ENCODE measurements around the gene ITGA3.

- TF ChIP-seq, protein P1, sequence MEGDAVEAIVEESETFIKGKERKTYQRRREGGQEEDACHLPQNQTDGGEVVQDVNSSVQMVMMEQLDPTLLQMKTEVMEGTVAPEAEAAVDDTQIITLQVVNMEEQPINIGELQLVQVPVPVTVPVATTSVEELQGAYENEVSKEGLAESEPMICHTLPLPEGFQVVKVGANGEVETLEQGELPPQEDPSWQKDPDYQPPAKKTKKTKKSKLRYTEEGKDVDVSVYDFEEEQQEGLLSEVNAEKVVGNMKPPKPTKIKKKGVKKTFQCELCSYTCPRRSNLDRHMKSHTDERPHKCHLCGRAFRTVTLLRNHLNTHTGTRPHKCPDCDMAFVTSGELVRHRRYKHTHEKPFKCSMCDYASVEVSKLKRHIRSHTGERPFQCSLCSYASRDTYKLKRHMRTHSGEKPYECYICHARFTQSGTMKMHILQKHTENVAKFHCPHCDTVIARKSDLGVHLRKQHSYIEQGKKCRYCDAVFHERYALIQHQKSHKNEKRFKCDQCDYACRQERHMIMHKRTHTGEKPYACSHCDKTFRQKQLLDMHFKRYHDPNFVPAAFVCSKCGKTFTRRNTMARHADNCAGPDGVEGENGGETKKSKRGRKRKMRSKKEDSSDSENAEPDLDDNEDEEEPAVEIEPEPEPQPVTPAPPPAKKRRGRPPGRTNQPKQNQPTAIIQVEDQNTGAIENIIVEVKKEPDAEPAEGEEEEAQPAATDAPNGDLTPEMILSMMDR (conservative IDR thresholded peaks at IDR 0.05; ENCODE audit: low read depth, low read length): no peak
- no peak for TF ChIP-seq EZH2 (IDR thresholded peaks at IDR 0.05; ENCODE audit: borderline replicate concordance, low read depth, low read length, poor library complexity, severe bottlenecking)
Observed at GRCh38 chr17:50034498-50035364, 21.2 kb upstream of the ITGA3 start.

All from A673 (cell line).